Astrocyte of the hippocampus (primary cell): Measurements from ENCODE around the gene PCSK7.

Experiments used
- DNase-seq: peaks from one replicate; pipeline ENCODE4 v3.0.0; 2011; ENCODE audit warnings: low read depth, low spot score

Gene PCSK7

GRCh38 chr11:117160826-117161225 is 71.0 kb downstream of the PCSK7 start:
- no peak for DNase-seq

- no peak for DNase-seq
Measured at GRCh38 chr11:117159892-117160291, 72.0 kb downstream of the PCSK7 start.

GRCh38 chr11:117157507-117157906 is 74.4 kb downstream of the PCSK7 start:
- DNase-seq = no peak

- DNase-seq = no peak
Measured at GRCh38 chr11:117154468-117154867, 77.4 kb downstream of the PCSK7 start.
